HCT116 (cell line): ENCODE results near the gene NR2E1. TPM values are rescaled to one million over a fixed set of nuclear protein-coding genes. Genes with fewer than 3 reads are reported as not detected.

Experiments used
- ATAC-seq: fragments of 200-7000 bp; cut with Tn5 transposase; 2 replicates; pipeline ENCODE4 v1.9.1; 2020; ENCODE audit warnings: mild to moderate bottlenecking, moderate library complexity
- BruUV-seq: library from RNA; stranded (reverse); fragments of 400-500 nt; replicated peaks from 2 replicates; lab custom pipeline; 2021; lab: Mats Ljungman, UMichigan
- CTCF ChIA-PET: fragments of 300-600 bp; sonication (Branson Sonifier 250); formaldehyde crosslinking; loops from one replicate; lab custom pipeline; 2021; ENCODE audit warnings: antibody characterized with exemption; lab: Charles Lee
- POLR2A ChIA-PET: fragments of 300-600, 350-600 bp; sonication (Branson Sonifier 250); formaldehyde crosslinking; loops from one replicate; lab custom pipeline; 2021; ENCODE audit warnings: antibody characterized with exemption; lab: Charles Lee
- RAD21 ChIA-PET, 2 experiments: fragments of 300-600 bp; sonication (Branson Sonifier 250); formaldehyde crosslinking; loops; one replicate each; lab custom pipeline; 2023; ENCODE audit warnings: low total read pairs in 2 of 2; ENCODE audit not compliant: uncharacterized antibody in 2 of 2, unreplicated experiment in 2 of 2, low non-redundant PET in 1 of 2; lab: Charles Lee
- DNase-seq: peaks from one replicate; pipeline ENCODE4 v3.0.0-alpha.2; 2010; ENCODE audit warnings: low read depth, low spot score
- H2AFZ ChIP-seq: fragments of 200-600 bp; shearing (Covaris generic), sonication (generic); 2 replicates; pipeline ENCODE4 v1.6.1; 2017; ENCODE audit warnings: low read depth, mixed run types, mixed read lengths, antibody characterized with exemption, low read length; ENCODE audit not compliant: poor library complexity, severe bottlenecking
- H3K27ac ChIP-seq: 2 replicates; pipeline ENCODE4 v1.5.1; 2012; ENCODE audit warnings: low read depth, low read length
- H3K27me3 ChIP-seq: fragments of 200-600 bp; sonication (generic); 2 replicates; pipeline ENCODE4 v1.6.1; 2016; ENCODE audit warnings: mixed run types, low read length, mixed read lengths; ENCODE audit not compliant: insufficient read depth
- H3K36me3 ChIP-seq, 2 experiments: fragments of 200-500 bp in 1 of 2; fragments of 200-600 bp in 1 of 2; sonication (Bioruptor generic) in 1 of 2; sonication (generic) in 1 of 2; 2 replicates each; pipeline versions ENCODE4 v1.5.1 to v1.6.1; 2014 to 2016; ENCODE audit warnings: low read length in 2 of 2, inconsistent platforms in 1 of 2, mixed read lengths in 1 of 2, mixed run types in 1 of 2; ENCODE audit not compliant: insufficient read depth in 2 of 2, control insufficient read depth in 1 of 2
- H3K4me1 ChIP-seq, 2 experiments: fragments of 200-600 bp in 1 of 2; sonication (generic) in 1 of 2; 2 replicates each; pipeline versions ENCODE4 v1.5.1 to v1.6.1; 2012 to 2017; ENCODE audit warnings: low read length in 2 of 2, inconsistent platforms in 1 of 2, mild to moderate bottlenecking in 1 of 2, mixed read lengths in 1 of 2, mixed run types in 1 of 2, moderate library complexity in 1 of 2; ENCODE audit not compliant: insufficient read depth in 2 of 2, control insufficient read depth in 1 of 2
- H3K4me2 ChIP-seq: fragments of 200-600 bp; sonication (generic); 2 replicates; pipeline ENCODE4 v1.6.1; 2017; ENCODE audit warnings: mixed run types, low read length, mixed read lengths
- H3K4me3 ChIP-seq, 2 experiments: fragments of 200-600 bp in 1 of 2; sonication (generic) in 1 of 2; replicated peaks in 1 of 2; 2 replicates each; pipeline ENCODE4 v1.5.1; 2011 to 2016; ENCODE audit warnings: low read length in 2 of 2, control low read depth in 1 of 2, low read depth in 1 of 2, mild to moderate bottlenecking in 1 of 2, mixed read lengths in 1 of 2, mixed run types in 1 of 2
- H3K79me2 ChIP-seq: fragments of 200-600 bp; sonication (generic); 2 replicates; pipeline ENCODE4 v1.6.1; 2017; ENCODE audit warnings: mild to moderate bottlenecking, mixed run types, low read length, moderate library complexity, mixed read lengths; ENCODE audit not compliant: insufficient read depth
- H3K9ac ChIP-seq: fragments of 200-600 bp; sonication (generic); 2 replicates; pipeline ENCODE4 v1.6.1; 2016; ENCODE audit warnings: low read length, mixed read lengths
- H3K9me2 ChIP-seq: fragments of 200-600 bp; sonication (generic), shearing (Covaris generic); 2 replicates; pipeline ENCODE4 v1.6.1; 2017; ENCODE audit warnings: mixed run types, mild to moderate bottlenecking, moderate library complexity; ENCODE audit not compliant: insufficient read depth
- H3K9me3 ChIP-seq, 2 experiments: fragments of 200-500 bp in 1 of 2; fragments of 200-600 bp in 1 of 2; sonication (Bioruptor generic) in 1 of 2; sonication (generic) in 1 of 2; 2 replicates each; pipeline ENCODE4 v1.6.1; 2014 to 2017; ENCODE audit warnings: low read length in 2 of 2, mixed read lengths in 2 of 2, inconsistent platforms in 1 of 2, low read depth in 1 of 2, mild to moderate bottlenecking in 1 of 2, mixed run types in 1 of 2, moderate library complexity in 1 of 2; ENCODE audit not compliant: control insufficient read depth in 1 of 2, insufficient read depth in 1 of 2
- H4K20me1 ChIP-seq: fragments of 200-600 bp; sonication (generic), shearing (Covaris generic); 2 replicates; pipeline ENCODE4 v1.6.1; 2017; ENCODE audit warnings: mixed run types, mild to moderate bottlenecking, moderate library complexity; ENCODE audit not compliant: insufficient read depth
- CBX3 ChIP-seq: IDR thresholded peaks from 2 replicates; pipeline ENCODE4 v1.6.1; 2012; ENCODE audit warnings: low read depth
- EGR1 ChIP-seq: IDR thresholded peaks from 2 replicates; pipeline ENCODE4 v1.6.1; 2012; ENCODE audit warnings: low read depth
- EZH2 ChIP-seq: fragments of 200-600 bp; sonication (generic); IDR thresholded peaks from 2 replicates; pipeline ENCODE4 v1.6.1; 2017; ENCODE audit warnings: antibody characterized with exemption, mixed run types
- EZH2phosphoT487 ChIP-seq: fragments of 200-600 bp; IDR thresholded peaks from 2 replicates; pipeline ENCODE4 v1.6.1; 2018; ENCODE audit warnings: antibody characterized with exemption, borderline replicate concordance
- JUND ChIP-seq: IDR thresholded peaks from 2 replicates; pipeline ENCODE4 v1.6.1; 2012
- SP1 ChIP-seq: IDR thresholded peaks from 2 replicates; pipeline ENCODE4 v1.6.1; 2012; ENCODE audit warnings: low read depth
- SRF ChIP-seq: IDR thresholded peaks from 2 replicates; pipeline ENCODE4 v1.6.1; 2012; ENCODE audit warnings: low read depth
- ZNF274 ChIP-seq: fragments of 200-500 bp; sonication (Bioruptor generic); IDR thresholded peaks from 2 replicates; pipeline ENCODE4 v1.6.1; 2014; ENCODE audit warnings: mild to moderate bottlenecking, low read depth, low read length, inconsistent platforms
- intact Hi-C: fragments of 100-400 bp; cut with micrococcal nuclease; formaldehyde crosslinking; loops from 2 replicates; pipeline ENCODE4 v1.10.0; 2022
- total RNA-seq: library from RNA; stranded (reverse); gene quantifications from one replicate; pipeline ENCODE4 v1.2.1, GENCODE V29; 2021; ENCODE audit not compliant: unreplicated experiment
- TF ChIP-seq, protein P1 (sequence below), 3 experiments: fragments of 200-600 bp in 1 of 3; sonication (generic) in 1 of 3; IDR thresholded peaks in 2 of 3; conservative IDR thresholded peaks in 1 of 3; 2 replicates each; pipeline ENCODE4 v1.5.1; 2012 to 2017; ENCODE audit warnings: low read depth in 2 of 3, low read length in 2 of 3, antibody characterized with exemption in 1 of 3, borderline replicate concordance in 1 of 3, control low read depth in 1 of 3, mild to moderate bottlenecking in 1 of 3, mixed read lengths in 1 of 3, mixed run types in 1 of 3, moderate library complexity in 1 of 3; ENCODE audit not compliant: insufficient read depth in 1 of 3
- TF ChIP-seq, protein P2 (sequence below): IDR thresholded peaks from 2 replicates; pipeline ENCODE4 v1.6.1; 2012
- TF ChIP-seq, protein P3 (sequence below): IDR thresholded peaks from 2 replicates; pipeline ENCODE4 v1.6.1; 2011; ENCODE audit warnings: mild to moderate bottlenecking, low read length, moderate library complexity; ENCODE audit not compliant: insufficient replicate concordance; ENCODE audit errors: extremely low read depth

The NR2E1 gene
- total RNA-seq, 1 experiment from 2014 or later, result not detected

DNA sequence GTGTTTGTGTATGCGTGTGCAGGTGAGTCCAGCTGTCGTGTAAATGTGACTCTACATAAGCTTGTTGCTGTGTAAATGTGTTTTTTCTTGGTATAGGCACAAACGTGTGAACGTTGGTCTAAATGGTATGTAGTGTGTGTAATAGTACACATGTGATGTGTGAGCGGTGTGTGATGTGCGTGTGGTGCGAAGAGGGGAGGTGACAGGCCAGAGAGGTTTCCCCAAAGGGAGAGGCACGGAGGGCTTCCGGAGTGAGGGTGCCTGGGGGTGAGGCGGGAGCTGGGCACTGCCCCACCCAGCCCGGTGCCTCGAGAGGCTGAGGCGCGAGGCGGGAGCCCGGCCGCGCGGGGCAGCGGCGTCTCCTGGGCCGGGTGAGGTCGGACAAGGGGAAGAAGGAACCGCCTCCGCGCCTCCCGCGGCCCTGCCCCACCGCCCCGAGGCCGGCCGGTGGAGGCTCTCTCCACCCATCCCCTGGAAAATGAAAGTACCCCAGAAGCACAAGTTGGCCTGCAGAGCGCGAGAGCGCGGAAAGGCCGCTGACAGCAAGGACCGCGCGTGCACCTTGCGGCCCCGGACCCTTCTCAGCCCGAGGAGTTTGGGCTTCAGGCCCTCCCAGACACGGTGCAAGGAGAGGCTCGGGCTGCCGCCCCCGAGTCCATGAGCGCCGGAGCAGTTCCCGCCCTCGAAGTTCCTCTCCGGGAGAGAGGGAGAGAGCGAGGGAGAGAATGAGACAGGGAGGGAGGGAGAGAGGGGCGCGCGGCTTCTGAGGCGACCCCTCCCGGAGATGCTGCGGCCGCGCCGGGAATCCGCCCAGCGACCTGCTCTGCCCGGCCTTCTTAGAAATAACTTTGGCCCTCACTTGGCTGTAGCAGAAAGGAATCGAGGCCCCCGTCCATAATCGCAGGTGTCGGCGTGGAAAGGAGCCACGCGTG, 48.1 kb upstream of the NR2E1 start:
- POLR2A ChIA-PET, result no interaction called here
- DNase-seq, result no peak
- Histone ChIP-seq H3K4me2 (no peak overlapping the region), H3K27ac (no peak overlapping the region), H3K4me3 (no peak overlapping the region), H3K36me3 (no peaks in the 10 kb centered on the region), H3K4me1 (no peaks in the 10 kb centered on the region), H3K9me2 (no peaks in the 10 kb centered on the region), H3K9ac (no peak overlapping the region), H3K79me2 (no peaks in the 10 kb centered on the region), H3K9me3 (no peaks in the 10 kb centered on the region)
- ATAC-seq, result no peak
- RAD21 ChIA-PET, result no interaction called here
- intact Hi-C loops, result loop anchor here (10.0 kb wide), 2 partner anchors 147 to 247 kb away; partner anchors contain the start of gene SNX3
- CTCF ChIA-PET, result no interaction called here
- BruUV-seq, result no TSS peak
- TF ChIP-seq, protein P1, sequence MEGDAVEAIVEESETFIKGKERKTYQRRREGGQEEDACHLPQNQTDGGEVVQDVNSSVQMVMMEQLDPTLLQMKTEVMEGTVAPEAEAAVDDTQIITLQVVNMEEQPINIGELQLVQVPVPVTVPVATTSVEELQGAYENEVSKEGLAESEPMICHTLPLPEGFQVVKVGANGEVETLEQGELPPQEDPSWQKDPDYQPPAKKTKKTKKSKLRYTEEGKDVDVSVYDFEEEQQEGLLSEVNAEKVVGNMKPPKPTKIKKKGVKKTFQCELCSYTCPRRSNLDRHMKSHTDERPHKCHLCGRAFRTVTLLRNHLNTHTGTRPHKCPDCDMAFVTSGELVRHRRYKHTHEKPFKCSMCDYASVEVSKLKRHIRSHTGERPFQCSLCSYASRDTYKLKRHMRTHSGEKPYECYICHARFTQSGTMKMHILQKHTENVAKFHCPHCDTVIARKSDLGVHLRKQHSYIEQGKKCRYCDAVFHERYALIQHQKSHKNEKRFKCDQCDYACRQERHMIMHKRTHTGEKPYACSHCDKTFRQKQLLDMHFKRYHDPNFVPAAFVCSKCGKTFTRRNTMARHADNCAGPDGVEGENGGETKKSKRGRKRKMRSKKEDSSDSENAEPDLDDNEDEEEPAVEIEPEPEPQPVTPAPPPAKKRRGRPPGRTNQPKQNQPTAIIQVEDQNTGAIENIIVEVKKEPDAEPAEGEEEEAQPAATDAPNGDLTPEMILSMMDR (IDR thresholded peaks at IDR 0.05 in 2 of 3, conservative IDR thresholded peaks at IDR 0.05 in 1 of 3; ENCODE audit: borderline replicate concordance in 1 of 3, insufficient read depth in 1 of 3, low read depth in 2 of 3, low read length in 2 of 3), result no peak
- no peak for TF ChIP-seq SRF
- TF ChIP-seq ZNF274, result no peak
- TF ChIP-seq, all 23 proteins: peak for 0
- Histone ChIP-seq H3K27me3 (no peaks in the 10 kb centered on the region), H2AFZ (no peak overlapping the region), H4K20me1 (no peaks in the 10 kb centered on the region)

- Histone ChIP-seq H3K4me1 (no peaks in the 10 kb centered on the region), H3K9ac (no peak overlapping the region), H3K79me2 (no peaks in the 10 kb centered on the region), H3K4me2 (no peak overlapping the region), H3K9me2 (no peaks in the 10 kb centered on the region), H4K20me1 (no peaks in the 10 kb centered on the region), H3K27me3 (no peaks in the 10 kb centered on the region), H3K9me3 (no peaks in the 10 kb centered on the region), H3K4me3 (no peak overlapping the region), H2AFZ (no peak overlapping the region), H3K36me3 (no peaks in the 10 kb centered on the region), H3K27ac (no peak overlapping the region)
- no peak for ATAC-seq
- ChIA-PET CTCF (no interaction called here), RAD21 (no interaction called here), POLR2A (no interaction called here)
- no TSS peak for BruUV-seq
- intact Hi-C loops, result loop anchor here (10.0 kb wide), 2 partner anchors 146 to 246 kb away; partner anchors contain the start of gene SNX3
- no peak for DNase-seq
- TF ChIP-seq EZH2phosphoT487, result no peak
- no peak for TF ChIP-seq ZNF274
- no peak for TF ChIP-seq CBX3
- no peak for TF ChIP-seq EZH2
- no peak for TF ChIP-seq EGR1
- TF ChIP-seq SP1, result no peak
- TF ChIP-seq, protein P2, sequence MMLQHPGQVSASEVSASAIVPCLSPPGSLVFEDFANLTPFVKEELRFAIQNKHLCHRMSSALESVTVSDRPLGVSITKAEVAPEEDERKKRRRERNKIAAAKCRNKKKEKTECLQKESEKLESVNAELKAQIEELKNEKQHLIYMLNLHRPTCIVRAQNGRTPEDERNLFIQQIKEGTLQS, result no peak
- TF ChIP-seq, protein P3, sequence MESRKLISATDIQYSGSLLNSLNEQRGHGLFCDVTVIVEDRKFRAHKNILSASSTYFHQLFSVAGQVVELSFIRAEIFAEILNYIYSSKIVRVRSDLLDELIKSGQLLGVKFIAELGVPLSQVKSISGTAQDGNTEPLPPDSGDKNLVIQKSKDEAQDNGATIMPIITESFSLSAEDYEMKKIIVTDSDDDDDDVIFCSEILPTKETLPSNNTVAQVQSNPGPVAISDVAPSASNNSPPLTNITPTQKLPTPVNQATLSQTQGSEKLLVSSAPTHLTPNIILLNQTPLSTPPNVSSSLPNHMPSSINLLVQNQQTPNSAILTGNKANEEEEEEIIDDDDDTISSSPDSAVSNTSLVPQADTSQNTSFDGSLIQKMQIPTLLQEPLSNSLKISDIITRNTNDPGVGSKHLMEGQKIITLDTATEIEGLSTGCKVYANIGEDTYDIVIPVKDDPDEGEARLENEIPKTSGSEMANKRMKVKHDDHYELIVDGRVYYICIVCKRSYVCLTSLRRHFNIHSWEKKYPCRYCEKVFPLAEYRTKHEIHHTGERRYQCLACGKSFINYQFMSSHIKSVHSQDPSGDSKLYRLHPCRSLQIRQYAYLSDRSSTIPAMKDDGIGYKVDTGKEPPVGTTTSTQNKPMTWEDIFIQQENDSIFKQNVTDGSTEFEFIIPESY, result no peak
- no peak for TF ChIP-seq SRF
- no peak for TF ChIP-seq JUND
- TF ChIP-seq, protein P1 (IDR thresholded peaks at IDR 0.05 in 2 of 3, conservative IDR thresholded peaks at IDR 0.05 in 1 of 3; ENCODE audit: borderline replicate concordance in 1 of 3, insufficient read depth in 1 of 3, low read depth in 2 of 3, low read length in 2 of 3), result no peak
Observed at GRCh38 chr6:108118359-108118724, 47.5 kb upstream of the NR2E1 start.
